GM18870 (cell line): ENCODE measurements around the gene TTLL11.
"Not testable (repeated sequence)": the region's sequence is repeated elsewhere in the genome, so short reads cannot be mapped to it uniquely, and the experiment has no call there.

Experiments
- ATAC-seq: cut with Tn5 transposase; IDR thresholded peaks from one replicate; pipeline ENCODE4 v1.9.1; 2021; ENCODE audit warnings: moderate library complexity; ENCODE audit not compliant: unreplicated experiment

The TTLL11 gene

GRCh38 chr9:122125509-122126330 is 32.6 kb upstream of the TTLL11 start:
- ATAC-seq: no peak

- no peak for ATAC-seq
Observed at GRCh38 chr9:122125158-122125508, 32.0 kb upstream of the TTLL11 start.

- ATAC-seq: no peak
Observed at GRCh38 chr9:122124528-122124927, 31.4 kb upstream of the TTLL11 start.

- ATAC-seq: no peak
Observed at GRCh38 chr9:122124048-122124447, 30.9 kb upstream of the TTLL11 start.

- no peak for ATAC-seq
Observed at GRCh38 chr9:122122903-122123632, 30.0 kb upstream of the TTLL11 start.

- no peak for ATAC-seq
Observed at GRCh38 chr9:122122468-122122867, 29.4 kb upstream of the TTLL11 start.

GRCh38 chr9:122121931-122122330 is 28.8 kb upstream of the TTLL11 start:
- no peak for ATAC-seq

GRCh38 chr9:122121391-122121790 is 28.3 kb upstream of the TTLL11 start:
- no peak for ATAC-seq

- no peak for ATAC-seq
Observed at GRCh38 chr9:122120316-122121071, 27.4 kb upstream of the TTLL11 start.

- ATAC-seq: no peak
Observed at GRCh38 chr9:122119721-122120120, 26.6 kb upstream of the TTLL11 start.

- ATAC-seq: no peak
Observed at GRCh38 chr9:122119166-122119521, 26.0 kb upstream of the TTLL11 start.

- no peak for ATAC-seq
Observed at GRCh38 chr9:122118343-122119165, 25.4 kb upstream of the TTLL11 start.

- ATAC-seq: not testable (repeated sequence)
Observed at GRCh38 chr9:122117241-122117640, 24.1 kb upstream of the TTLL11 start.

GRCh38 chr9:122116448-122117173 is 23.5 kb upstream of the TTLL11 start:
- no peak for ATAC-seq

- no peak for ATAC-seq
Observed at GRCh38 chr9:122116040-122116439, 22.9 kb upstream of the TTLL11 start.

GRCh38 chr9:122115176-122116035 is 22.3 kb upstream of the TTLL11 start:
- no peak for ATAC-seq

- no peak for ATAC-seq
Observed at GRCh38 chr9:122113574-122113973, 20.5 kb upstream of the TTLL11 start.

GRCh38 chr9:122112238-122112637 is 19.1 kb upstream of the TTLL11 start:
- no peak for ATAC-seq

GRCh38 chr9:122111413-122112085 is 18.4 kb upstream of the TTLL11 start:
- ATAC-seq: no peak
